HG03064 (cell line): ENCODE data around the gene RCHY1.
A peak's percentile ranks its signal among the peaks of the same experiment; 100 is the strongest.
"Not testable (repeated sequence)": the region's sequence is repeated elsewhere in the genome, so short reads cannot be mapped to it uniquely, and the experiment has no call there.

Experiments used
- ATAC-seq: cut with Tn5 transposase; IDR thresholded peaks from one replicate; pipeline ENCODE4 v1.9.1; 2021; ENCODE audit warnings: low read depth; ENCODE audit not compliant: unreplicated experiment

The RCHY1 gene

GRCh38 chr4:75514131-75514948 lies at the start of gene RCHY1, which contains the start of gene THAP6:
TSS of gene RCHY1 (minus strand) at chr4:75514403. CDS start at chr4:75514286, 117 bp downstream.
TSS of gene THAP6 (plus strand) at chr4:75514473. CDS start at chr4:75515453, 980 bp downstream.
- peak; percentile 92 for ATAC-seq

GRCh38 chr4:75561789-75562188 lies 47.6 kb upstream of the RCHY1 start:
- ATAC-seq = no peak

GRCh38 chr4:75557696-75558095 lies 43.5 kb upstream of the RCHY1 start:
- ATAC-seq = no peak

DNA sequence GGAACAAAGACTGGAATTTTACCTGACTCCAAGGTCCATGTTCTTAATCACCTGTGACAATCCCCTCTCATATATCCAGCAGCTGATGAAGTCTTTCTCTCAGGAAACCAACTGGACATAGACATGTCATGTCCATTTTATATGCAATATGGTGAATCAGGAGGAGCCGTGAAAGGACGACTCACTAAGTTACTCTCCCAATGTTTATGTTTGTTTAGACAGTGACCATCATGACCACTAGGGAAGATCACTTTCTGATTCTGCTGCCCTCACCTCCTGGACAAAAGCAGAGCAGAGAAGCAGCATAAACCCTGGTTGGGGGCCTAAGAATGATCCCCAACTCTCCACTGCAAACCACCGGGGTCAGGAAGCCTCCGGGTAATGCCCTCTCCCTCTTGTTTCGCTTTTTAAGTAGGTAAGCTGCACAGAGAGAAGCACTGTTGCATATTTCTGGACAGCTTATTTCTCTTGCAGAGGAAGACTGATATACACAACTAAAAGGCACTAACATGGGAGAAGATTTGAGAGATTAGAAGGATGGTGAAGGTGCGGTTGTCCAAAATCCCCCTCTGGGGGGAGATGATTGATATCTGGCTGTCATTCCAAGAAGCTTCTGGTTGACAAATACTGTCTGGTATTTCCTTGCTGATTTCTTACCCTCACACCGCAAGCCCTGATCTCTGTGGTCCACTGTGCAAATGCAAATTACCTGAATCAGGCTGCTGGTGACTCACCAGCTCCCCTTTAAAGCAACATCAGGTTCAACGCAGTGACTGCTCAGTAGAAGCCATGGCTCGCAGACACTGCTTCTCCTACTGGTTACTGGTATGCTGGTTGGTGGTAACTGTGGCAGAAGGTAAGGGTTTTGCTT lies 41.3 kb upstream of the RCHY1 start, which contains the start of gene ODAPH:
ODAPH (plus strand) TSS at position 773 of the 871 bp plus-strand sequence; CDS start at position 790, 17 bp downstream.
- no peak for ATAC-seq

GRCh38 chr4:75552452-75552851 lies 38.2 kb upstream of the RCHY1 start:
- no peak for ATAC-seq

GRCh38 chr4:75549019-75549418 lies 34.8 kb upstream of the RCHY1 start:
- no peak for ATAC-seq

GRCh38 chr4:75547647-75548387 lies 33.6 kb upstream of the RCHY1 start:
- no peak for ATAC-seq

DNA sequence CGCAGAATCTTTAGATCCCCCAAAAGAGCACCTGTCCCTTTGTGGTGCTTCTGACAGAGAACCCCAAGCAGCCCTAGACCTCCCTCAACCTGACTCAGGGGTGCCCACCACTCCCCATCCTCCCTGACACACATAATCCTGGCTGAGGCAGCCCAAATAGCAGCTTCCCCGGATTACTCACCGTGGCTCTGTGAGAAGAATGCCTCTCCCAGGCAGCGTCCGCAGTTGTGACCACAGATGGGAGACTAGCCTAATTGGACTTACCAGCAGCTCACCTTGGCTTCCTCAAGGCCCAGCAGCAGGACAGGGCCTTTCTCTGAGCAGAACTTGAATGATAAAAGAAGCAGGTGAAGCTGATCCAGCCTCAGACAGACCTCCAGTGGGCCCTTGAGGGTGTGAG lies 31.3 kb upstream of the RCHY1 start:
- no peak for ATAC-seq

DNA sequence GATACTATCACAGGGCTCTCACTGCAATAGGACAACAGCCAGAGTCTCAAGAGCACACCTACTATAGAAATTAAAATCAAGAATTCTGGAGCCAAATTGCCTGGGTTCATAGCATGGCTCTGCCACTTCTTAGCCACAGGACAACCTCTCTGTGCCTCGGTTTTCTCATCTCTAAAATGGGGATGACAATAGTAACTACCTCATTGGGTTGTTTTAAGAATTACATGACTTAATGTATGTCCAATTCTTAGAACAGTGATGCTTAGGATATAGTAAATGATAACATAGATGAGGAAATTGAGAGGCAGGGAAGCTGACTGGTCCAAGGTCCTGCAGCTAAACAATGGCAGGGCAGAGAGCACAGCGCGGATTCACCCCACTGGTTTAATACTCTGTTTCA lies 30.7 kb upstream of the RCHY1 start:
- no peak for ATAC-seq

DNA sequence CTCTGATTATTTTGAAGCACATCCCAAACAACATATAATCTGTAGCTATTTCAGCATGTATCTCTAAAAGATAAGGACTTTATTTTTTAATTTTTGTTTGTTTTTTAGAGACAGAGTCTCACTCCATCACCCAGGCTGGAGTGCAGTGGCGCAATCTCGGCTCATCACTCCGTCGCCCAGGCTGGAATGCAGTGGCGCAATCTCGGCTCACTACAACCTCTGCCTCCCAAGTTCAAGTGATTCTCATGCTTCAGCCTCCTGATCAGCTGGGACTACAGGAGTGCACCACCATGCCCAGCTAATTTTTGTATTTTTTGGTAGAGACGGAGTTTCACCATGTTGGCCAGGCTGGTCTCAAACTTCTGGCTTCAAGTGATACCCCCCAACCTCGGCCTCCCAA lies 30.0 kb upstream of the RCHY1 start:
- ATAC-seq = not testable (repeated sequence)

DNA sequence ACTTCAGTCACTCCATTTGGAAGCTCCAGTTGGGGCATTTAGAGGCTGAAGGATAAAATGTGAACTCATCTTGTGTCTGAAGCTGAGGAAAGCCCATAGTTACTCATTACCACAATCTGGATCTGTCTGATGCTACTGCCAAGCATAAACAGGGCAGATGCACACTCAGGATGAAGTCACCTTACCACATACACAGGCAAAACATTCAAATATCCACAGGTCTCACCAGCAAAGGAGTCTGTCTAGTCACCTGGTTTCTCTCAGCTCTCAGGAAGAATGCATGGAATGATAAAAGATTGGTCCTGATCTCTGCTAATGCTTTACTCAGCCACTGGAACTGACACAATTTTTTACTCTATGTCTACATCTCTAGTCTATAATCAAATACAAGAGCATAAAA lies 28.6 kb upstream of the RCHY1 start:
- ATAC-seq = no peak

GRCh38 chr4:75537308-75537707 lies 23.1 kb upstream of the RCHY1 start:
- ATAC-seq = not testable (repeated sequence)

GRCh38 chr4:75533926-75534325 lies 19.7 kb upstream of the RCHY1 start:
- ATAC-seq = not testable (repeated sequence)

- ATAC-seq = not testable (repeated sequence)
Observed at GRCh38 chr4:75533339-75533887, 19.2 kb upstream of the RCHY1 start.

DNA sequence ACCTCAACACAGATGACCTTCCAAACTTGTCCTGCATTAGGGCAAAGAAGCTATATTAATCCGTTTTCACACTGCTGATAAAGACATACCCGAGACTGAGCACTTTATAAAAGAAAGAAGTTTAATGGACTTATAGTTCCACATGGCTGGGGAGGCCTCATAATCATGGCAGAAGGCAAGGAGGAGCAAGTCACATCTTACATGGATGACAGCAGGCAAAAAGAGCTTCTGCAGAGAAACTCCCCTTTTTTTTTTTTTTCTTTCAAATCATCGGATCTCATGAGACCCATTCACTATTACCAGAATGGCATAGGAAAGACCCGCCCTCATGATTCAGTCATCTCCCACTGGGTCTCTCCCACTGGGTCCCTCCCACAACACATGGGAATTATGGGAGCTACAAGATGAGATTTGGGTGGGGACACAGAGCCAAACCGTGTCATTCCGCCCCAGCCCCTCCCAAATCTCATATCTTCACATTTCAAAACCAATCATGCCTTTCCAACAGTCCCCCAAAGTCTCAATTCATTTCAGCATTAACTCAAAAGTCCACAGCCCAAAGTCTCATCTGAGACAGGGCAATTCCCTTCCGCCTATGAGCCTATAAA lies 17.4 kb upstream of the RCHY1 start:
- not testable (repeated sequence) for ATAC-seq

DNA sequence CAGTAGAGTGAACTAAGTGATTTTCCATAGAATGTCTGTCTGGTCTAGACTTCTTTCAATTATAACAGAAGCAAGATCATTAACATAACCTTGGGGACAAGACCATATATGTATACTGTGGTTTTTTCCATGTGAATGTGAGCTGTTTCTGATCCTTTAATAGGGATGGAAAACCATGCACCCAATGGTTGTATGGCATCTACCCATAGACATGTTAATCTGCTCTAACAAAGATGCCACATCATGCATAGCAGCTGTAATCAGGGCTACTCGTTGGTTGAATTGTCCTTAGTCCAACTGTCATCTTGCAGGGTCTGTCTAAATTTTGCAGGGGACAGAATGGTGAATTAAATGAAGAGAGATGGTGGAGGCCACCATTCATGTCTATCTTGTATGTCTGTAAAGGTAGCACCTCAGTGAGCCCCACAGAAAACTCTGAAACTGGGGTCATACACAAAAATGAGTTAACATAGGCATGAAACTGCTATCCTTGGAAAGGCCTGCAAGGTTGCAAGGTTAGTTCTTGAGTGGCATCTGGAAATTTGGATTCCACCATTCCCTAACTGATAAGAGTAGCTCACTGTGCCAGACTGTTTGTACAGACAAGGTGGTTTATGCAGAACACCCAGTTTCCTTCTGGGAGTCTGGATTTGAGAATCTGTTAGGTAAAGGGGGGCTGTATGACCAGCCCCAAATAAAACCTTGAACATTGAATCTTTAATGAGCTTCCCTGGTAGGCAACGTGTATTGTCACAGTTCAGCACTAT lies 16.5 kb upstream of the RCHY1 start:
- ATAC-seq = no peak

DNA sequence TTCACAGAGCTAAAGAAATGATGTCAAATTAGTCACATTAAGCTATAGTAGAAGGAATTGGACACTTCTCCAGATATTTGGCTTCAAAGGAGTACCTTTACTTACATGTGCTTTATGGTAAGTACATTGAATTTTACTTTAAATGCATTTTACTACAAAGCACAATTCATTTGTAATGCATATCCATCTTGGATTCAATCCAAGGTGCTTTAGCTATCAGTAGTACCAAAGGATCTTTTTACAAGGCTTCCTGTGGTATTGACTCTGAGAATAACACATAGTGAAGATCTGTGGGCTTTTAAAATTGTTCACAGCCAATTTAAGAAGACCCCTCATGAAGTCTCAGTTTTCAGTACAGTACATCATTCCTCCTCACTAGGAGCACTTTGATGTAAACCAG lies 13.3 kb upstream of the RCHY1 start:
- no peak for ATAC-seq

GRCh38 chr4:75525910-75526309 lies 11.7 kb upstream of the RCHY1 start:
- ATAC-seq = no peak

GRCh38 chr4:75525086-75525485 lies 10.9 kb upstream of the RCHY1 start:
- no peak for ATAC-seq
